Stimulated activated naive B cell treated with anti-CD40 and anti-IgM and Interleukin-4, amounts not matched to agents 10 μg/mL and 1 μg/mL and 100 μg/mL, for 72 hours (primary cell): ENCODE measurements around the gene MAP3K20.
"Not testable (repeated sequence)": the region's sequence is repeated elsewhere in the genome, so short reads cannot be mapped to it uniquely, and the experiment has no call there.

Source experiments
- ATAC-seq, 2 donors: fragments of 150-1000 bp; cut with Tn5 transposase; replicated peaks; 2 replicates each; pipeline ENCODE4 v1.10.0; 2021; ENCODE audit warnings: moderate library complexity in 1 of 2
- DNase-seq: peaks from one replicate; pipeline ENCODE4 v3.0.0; 2021
- H3K27ac Mint-ChIP-seq: one replicate; pipeline ENCODE4 v1.8.0; 2022; ENCODE audit warnings: mild to moderate bottlenecking, mixed read lengths
- H3K27me3 Mint-ChIP-seq, 2 donors: one replicate each; pipeline ENCODE4 v1.8.0; 2022; ENCODE audit warnings: mixed read lengths in 2 of 2
- H3K36me3 Mint-ChIP-seq, 2 donors: one replicate each; pipeline ENCODE4 v1.8.0; 2022; ENCODE audit warnings: mixed read lengths in 2 of 2, mild to moderate bottlenecking in 1 of 2
- H3K4me1 Mint-ChIP-seq, 2 donors: one replicate each; pipeline ENCODE4 v1.8.0; 2022; ENCODE audit warnings: mixed read lengths in 2 of 2, mild to moderate bottlenecking in 1 of 2
- H3K4me3 Mint-ChIP-seq, 2 donors: one replicate each; pipeline ENCODE4 v1.8.0; 2022; ENCODE audit warnings: mild to moderate bottlenecking in 2 of 2, mixed read lengths in 2 of 2, moderate library complexity in 1 of 2
- H3K9me3 Mint-ChIP-seq, 2 donors: one replicate each; pipeline ENCODE4 v1.8.0; 2022; ENCODE audit warnings: mixed read lengths in 2 of 2, mild to moderate bottlenecking in 1 of 2

Gene MAP3K20

DNA sequence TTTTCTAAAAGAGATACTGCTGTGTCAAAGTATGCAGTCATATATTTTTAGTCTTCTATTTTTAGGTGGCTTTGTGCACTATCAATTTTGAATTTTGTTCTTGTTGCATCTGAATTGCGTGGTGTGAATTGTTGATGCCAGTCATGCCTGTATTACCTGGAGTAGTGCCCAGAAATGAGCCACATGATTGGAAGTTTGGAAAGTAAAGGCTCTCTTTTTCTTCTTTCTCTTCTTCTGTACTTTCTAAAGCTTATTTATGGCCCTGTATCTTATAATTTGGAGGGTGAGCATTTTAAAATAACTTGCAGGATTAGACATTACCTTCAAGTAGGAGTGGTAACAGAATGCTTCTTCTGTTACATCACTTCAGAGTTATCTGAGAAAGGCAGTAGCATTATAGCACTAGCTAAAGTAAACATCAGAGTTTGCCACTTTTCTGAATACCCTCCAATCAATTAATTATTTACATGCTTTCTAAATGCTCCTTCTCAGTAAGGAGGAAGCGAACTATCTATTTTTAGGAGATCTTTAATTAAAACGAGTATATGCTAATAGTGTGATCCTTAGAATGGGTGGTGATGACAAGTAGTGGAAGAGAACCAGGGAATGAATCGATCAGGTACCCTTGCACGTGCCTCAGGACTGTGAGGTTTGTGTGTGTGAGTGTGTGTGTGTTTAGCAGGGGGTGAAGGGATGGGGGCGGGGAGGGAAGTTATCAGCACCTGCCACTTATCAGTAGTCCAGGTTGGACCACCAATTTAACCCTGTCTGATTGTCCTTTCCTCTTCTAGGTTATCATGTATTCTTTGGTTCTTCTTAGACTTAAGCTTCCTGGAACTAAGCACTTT is 112.5 kb downstream of the MAP3K20 start:
- ATAC-seq = no peak
- DNase-seq = no peak
- H3K27ac Mint-ChIP-seq = no peak overlapping the region
- H3K27me3 Mint-ChIP-seq = no peaks in the 10 kb centered on the region
- H3K4me1 Mint-ChIP-seq = no peaks in the 10 kb centered on the region
- peaks cover 5 to 18% of the 10 kb centered on the region in 2 donors for H3K36me3 Mint-ChIP-seq
- no peak overlapping the region for H3K4me3 Mint-ChIP-seq
- no peaks in the 10 kb centered on the region for H3K9me3 Mint-ChIP-seq

DNA sequence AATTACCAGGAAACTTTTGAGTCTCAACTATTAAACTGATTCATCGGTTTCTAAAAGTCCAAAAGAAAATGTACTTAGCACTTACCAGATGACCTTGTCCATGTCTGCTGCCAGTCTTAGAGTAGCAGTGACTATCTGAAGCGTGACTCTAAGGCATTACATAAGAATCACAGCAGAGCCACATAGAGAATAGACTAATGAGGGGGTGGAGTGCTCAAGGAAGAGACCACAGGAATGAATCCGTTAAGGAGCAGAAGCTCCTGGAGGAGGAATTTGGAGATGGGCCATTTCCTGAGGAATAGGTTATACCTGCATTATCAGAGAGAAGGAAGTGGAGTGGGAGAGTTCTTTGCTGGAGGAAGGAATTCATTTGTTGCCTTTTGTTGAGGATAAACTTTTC is 116.0 kb downstream of the MAP3K20 start:
- no peak overlapping the region for H3K4me3 Mint-ChIP-seq
- peaks cover 4 to 20% of the 10 kb centered on the region in 2 donors for H3K36me3 Mint-ChIP-seq
- H3K27ac Mint-ChIP-seq = no peak overlapping the region
- H3K9me3 Mint-ChIP-seq = no peaks in the 10 kb centered on the region
- ATAC-seq = no peak
- H3K4me1 Mint-ChIP-seq = no peaks in the 10 kb centered on the region
- DNase-seq = no peak
- no peaks in the 10 kb centered on the region for H3K27me3 Mint-ChIP-seq

DNA sequence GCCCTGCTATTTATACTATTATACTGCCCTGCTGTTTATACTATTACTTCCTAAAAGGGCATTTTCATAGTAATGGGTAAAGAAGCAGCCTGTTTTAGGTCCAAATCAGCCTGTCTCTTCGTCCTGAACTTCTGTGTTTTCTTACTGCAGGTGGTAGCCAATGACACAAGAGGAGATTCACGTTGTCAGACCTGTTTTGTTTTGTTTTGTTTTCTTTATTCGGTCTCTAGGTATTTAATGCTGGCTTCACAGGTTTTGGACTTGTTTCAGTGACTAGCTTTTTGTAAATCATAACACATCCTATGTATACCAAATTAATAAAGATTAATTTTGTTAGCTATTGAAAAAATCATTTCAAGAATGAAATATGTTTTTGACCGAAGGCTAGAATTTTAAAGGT is 116.4 kb downstream of the MAP3K20 start:
- DNase-seq (no peak), ATAC-seq (no peak)
- Mint-ChIP-seq H3K36me3 (peaks cover 4 to 20% of the 10 kb centered on the region in 2 donors), H3K27me3 (no peaks in the 10 kb centered on the region), H3K4me1 (no peaks in the 10 kb centered on the region), H3K27ac (no peak overlapping the region), H3K9me3 (no peaks in the 10 kb centered on the region), H3K4me3 (no peak overlapping the region)

DNA sequence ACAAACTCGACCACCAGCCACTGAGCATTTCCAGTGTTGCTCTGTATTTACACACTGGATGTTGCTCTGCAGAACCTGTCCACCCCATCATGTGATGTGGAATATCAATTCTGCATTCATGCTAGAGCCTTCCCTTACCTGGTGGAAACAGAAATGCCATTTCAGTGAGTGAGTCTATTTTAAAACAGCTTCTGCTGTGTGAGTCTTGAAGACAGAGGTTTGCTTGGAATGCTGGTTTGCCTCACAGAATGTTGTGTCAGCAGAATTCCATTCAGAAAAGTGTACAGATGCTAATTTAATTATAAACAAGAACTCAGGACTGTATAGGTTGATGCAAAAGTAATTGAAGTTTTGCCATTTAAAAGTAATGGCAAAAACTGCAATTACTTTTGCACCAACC is 118.3 kb downstream of the MAP3K20 start:
- no peaks in the 10 kb centered on the region for H3K9me3 Mint-ChIP-seq
- no peak for DNase-seq
- no peak for ATAC-seq

DNA sequence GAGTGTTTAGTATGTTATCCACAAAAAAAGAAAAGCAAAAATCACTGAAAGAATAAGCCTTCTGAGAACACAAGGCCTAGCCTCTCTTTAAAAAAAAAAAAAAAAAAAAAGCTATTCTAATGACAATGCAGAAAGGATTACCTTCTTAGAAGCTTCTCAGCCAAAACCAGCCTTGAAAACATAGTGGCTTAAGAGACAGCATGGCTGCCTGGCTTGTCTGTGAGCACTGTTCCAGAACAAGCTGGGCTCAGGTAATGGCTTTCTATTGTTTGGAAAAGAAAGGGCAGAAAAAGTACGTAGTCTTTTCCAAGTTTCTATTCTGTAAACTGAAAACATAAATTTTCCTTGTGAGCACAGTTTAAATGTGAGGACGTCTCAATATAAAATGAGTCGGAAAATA is 119.5 kb downstream of the MAP3K20 start:
- Mint-ChIP-seq H3K36me3 (peaks cover 2 to 26% of the 10 kb centered on the region in 2 donors), H3K27ac (no peak overlapping the region), H3K4me1 (no peaks in the 10 kb centered on the region), H3K9me3 (no peaks in the 10 kb centered on the region), H3K27me3 (no peaks in the 10 kb centered on the region), H3K4me3 (no peak overlapping the region)
- ATAC-seq (no peak), DNase-seq (no peak)

More for the DNA sequence above, 118.3 kb downstream of the MAP3K20 start:
- H3K36me3 Mint-ChIP-seq = peaks cover 2 to 21% of the 10 kb centered on the region in 2 donors
- no peaks in the 10 kb centered on the region for H3K27me3 Mint-ChIP-seq
- no peaks in the 10 kb centered on the region for H3K4me1 Mint-ChIP-seq
- no peak overlapping the region for H3K4me3 Mint-ChIP-seq
- no peak overlapping the region for H3K27ac Mint-ChIP-seq

DNA sequence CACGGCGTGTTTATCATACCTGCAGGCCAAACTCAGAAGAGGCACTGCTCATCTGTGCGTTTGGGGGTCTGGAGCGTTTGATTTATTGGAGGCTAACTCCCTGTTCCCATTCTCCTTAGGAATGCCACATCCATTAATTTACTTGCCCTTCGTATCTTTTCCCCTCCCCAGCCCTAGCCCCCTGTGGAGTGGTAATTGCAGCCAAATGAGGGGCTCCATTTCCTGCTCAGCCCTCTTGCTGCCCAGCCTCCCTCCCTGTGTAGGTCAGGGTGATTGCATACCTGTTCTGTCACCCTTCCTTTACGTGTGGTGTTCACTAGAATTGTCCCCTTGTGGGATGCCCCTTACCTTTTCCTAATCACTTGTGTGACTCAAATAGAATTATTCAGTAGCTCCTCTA is 120.4 kb downstream of the MAP3K20 start:
- no peak for DNase-seq
- Mint-ChIP-seq H3K4me3 (no peak overlapping the region), H3K27ac (no peak overlapping the region), H3K36me3 (peaks cover 2 to 26% of the 10 kb centered on the region in 2 donors), H3K4me1 (no peaks in the 10 kb centered on the region), H3K27me3 (no peaks in the 10 kb centered on the region), H3K9me3 (no peaks in the 10 kb centered on the region)
- no peak for ATAC-seq

DNA sequence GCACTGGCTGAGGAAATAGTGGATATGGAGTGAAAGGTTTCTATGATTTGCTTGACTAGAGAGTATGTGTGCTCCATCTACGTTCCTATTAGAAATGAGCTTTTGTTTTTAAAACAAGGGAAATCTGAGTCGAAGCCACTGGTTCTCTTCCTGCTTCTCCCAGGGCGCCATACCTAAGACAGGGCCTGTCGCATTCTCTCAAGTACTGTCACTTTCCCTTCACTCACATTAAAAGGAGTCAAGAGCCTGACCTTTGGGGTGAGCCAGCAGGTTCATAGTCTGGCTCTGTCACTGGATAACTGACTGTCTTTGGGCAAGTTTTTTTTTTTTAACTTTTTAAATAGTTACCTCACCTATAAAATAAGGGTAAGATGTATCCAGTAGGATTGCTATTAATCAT is 121.0 kb downstream of the MAP3K20 start:
- H3K36me3 Mint-ChIP-seq = peaks cover 2 to 20% of the 10 kb centered on the region in 2 donors
- H3K4me1 Mint-ChIP-seq = no peaks in the 10 kb centered on the region
- H3K4me3 Mint-ChIP-seq = no peak overlapping the region

DNA sequence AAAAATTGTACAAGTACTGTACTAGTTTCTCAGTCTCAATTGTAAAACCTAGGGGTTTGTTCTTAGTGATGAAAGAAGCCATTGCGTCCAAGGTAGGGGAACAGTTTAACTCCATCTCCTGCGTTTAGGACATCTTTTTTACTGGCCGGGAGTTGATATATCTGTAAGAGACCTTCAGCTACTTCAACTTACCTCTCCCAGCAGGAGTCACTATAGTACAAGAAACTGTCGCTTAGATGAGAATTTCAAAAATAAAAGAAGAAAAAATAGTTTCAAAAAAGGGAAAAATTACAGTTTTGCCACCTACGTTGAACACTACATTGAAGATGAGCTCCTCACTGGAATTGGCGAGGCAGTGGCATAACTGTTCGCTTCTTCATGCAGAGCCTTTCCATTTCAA is 122.7 kb downstream of the MAP3K20 start:
- DNase-seq (no peak), ATAC-seq (no peak)
- H3K27ac Mint-ChIP-seq = no peak overlapping the region
- H3K4me3 Mint-ChIP-seq = no peak overlapping the region
- no peaks in the 10 kb centered on the region for H3K4me1 Mint-ChIP-seq
- no peaks in the 10 kb centered on the region for H3K9me3 Mint-ChIP-seq
- no peaks in the 10 kb centered on the region for H3K27me3 Mint-ChIP-seq
- H3K36me3 Mint-ChIP-seq = peaks cover 2 to 18% of the 10 kb centered on the region in 2 donors

More for the DNA sequence above, 121.0 kb downstream of the MAP3K20 start:
- Mint-ChIP-seq H3K9me3 (no peaks in the 10 kb centered on the region), H3K27ac (no peak overlapping the region), H3K27me3 (no peaks in the 10 kb centered on the region)
- DNase-seq = no peak
- ATAC-seq = no peak

DNA sequence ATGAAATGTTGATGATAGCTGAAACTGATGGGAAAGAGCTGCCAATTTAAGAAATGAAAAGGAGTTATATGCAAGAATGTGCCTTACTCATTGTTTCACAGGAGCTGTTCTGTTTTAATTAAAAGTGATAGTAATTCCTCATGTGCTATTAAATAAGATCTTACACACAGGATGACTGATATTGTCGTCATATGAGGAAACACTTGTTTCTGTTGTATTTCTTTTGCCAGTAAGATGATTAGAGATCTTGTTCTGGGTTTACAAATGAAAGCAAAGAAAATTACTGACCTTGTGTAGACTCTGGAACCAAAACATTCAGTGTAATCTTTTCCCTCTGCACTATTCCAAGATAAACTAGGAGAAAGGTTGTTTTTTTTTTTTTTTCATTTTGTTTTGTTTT is 123.6 kb downstream of the MAP3K20 start:
- Mint-ChIP-seq H3K36me3 (peaks cover 2 to 15% of the 10 kb centered on the region in 2 donors), H3K9me3 (no peaks in the 10 kb centered on the region), H3K27ac (no peak overlapping the region), H3K27me3 (no peaks in the 10 kb centered on the region), H3K4me3 (no peak overlapping the region), H3K4me1 (no peaks in the 10 kb centered on the region)
- ATAC-seq (no peak), DNase-seq (no peak)

DNA sequence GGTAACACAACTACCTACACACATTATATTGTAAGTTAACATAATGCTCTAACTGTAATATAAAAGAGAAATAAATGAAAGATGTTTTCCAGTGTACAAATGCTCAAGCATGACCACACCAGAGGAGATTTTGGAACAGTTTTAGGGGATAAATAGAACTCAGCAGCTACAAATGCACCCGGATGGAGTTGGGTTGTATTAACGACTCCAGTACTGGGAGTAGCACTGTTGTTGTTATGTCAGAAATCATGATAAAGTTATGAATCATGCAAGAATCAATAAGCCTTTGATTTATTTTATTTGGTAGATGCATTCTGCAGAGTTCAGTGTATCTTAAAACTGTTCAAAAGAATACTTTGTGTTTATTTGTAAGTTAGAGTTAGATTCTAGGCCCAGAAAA is 126.9 kb downstream of the MAP3K20 start:
- H3K4me1 Mint-ChIP-seq = no peaks in the 10 kb centered on the region
- no peak overlapping the region for H3K27ac Mint-ChIP-seq
- no peaks in the 10 kb centered on the region for H3K9me3 Mint-ChIP-seq
- DNase-seq = no peak
- H3K27me3 Mint-ChIP-seq = no peaks in the 10 kb centered on the region
- H3K4me3 Mint-ChIP-seq = no peak overlapping the region
- ATAC-seq = no peak
- peaks cover 2 to 16% of the 10 kb centered on the region in 2 donors for H3K36me3 Mint-ChIP-seq

DNA sequence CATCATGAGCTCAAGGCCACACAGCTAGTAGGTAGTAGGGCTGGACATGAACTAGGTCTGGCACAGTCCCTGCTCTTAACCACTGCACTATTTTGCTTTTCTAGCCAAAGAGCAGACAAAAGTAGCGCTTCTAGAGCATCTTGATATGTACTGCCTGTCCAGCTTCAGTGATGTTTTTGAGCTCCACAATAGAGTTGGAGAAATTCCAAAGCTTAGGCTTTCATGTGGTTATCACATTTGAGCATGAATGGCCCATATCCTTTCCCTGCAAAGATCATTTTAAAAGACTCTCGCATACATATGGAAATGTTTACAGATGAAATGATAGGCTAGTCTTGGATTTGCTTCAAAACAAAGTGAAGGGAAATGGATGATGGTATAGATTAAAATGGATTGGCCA is 128.7 kb downstream of the MAP3K20 start:
- no peaks in the 10 kb centered on the region for H3K27me3 Mint-ChIP-seq
- DNase-seq (no peak), ATAC-seq (no peak)
- no peaks in the 10 kb centered on the region for H3K4me1 Mint-ChIP-seq
- no peak overlapping the region for H3K4me3 Mint-ChIP-seq
- H3K27ac Mint-ChIP-seq = no peak overlapping the region
- peaks cover 2 to 5% of the 10 kb centered on the region in 2 donors for H3K36me3 Mint-ChIP-seq
- no peaks in the 10 kb centered on the region for H3K9me3 Mint-ChIP-seq

DNA sequence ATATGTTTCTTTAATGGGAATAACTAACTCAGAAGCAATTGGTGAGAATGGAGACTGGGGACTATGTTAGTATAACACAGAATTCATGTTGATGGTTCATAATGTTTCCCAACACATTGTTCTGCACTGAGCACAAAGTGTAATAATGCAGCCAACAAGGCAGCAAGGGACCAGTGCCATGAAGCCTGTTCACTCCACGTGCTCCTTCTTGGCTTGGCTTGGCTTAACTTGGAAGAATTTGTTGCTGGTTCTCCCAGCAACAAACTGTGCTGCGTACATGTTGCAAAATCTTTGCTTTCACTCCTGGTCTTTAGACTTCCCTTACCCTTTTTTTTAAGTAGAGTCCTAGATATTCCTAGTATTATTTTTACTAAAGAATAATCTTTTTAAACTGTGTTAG is 129.7 kb downstream of the MAP3K20 start:
- H3K27ac Mint-ChIP-seq = no peak overlapping the region
- no peak for ATAC-seq
- no peaks in the 10 kb centered on the region for H3K27me3 Mint-ChIP-seq
- no peak for DNase-seq
- H3K4me3 Mint-ChIP-seq = no peak overlapping the region
- H3K4me1 Mint-ChIP-seq = peaks cover 0 to 1% of the 10 kb centered on the region in 2 donors
- H3K36me3 Mint-ChIP-seq = peaks cover 2 to 6% of the 10 kb centered on the region in 2 donors
- no peaks in the 10 kb centered on the region for H3K9me3 Mint-ChIP-seq

DNA sequence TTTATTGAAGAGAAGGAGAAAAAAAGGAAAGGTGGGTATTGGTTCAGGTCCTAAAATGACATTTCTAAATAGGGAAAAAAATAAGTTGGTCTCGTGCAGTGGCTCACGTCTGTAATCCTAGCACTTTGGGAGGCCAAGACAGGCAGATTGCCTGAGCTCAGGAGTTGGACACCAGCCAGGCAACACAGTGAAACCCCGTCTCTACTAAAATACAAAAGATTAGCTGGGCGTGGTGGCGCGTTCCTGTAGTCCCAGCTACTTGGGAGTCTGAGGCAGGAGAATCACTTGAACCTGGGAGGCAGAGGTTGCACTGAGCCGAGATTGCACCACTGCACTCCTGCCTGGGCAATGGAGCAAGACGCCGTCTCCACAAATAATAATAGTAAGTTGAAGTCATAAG is 131.5 kb downstream of the MAP3K20 start:
- DNase-seq, H3K27ac Mint-ChIP-seq, H3K9me3 Mint-ChIP-seq, H3K4me1 Mint-ChIP-seq, H3K4me3 Mint-ChIP-seq, H3K27me3 Mint-ChIP-seq, ATAC-seq: not testable (repeated sequence)
- H3K36me3 Mint-ChIP-seq = peaks cover 8 to 10% of the 10 kb centered on the region in 2 donors

DNA sequence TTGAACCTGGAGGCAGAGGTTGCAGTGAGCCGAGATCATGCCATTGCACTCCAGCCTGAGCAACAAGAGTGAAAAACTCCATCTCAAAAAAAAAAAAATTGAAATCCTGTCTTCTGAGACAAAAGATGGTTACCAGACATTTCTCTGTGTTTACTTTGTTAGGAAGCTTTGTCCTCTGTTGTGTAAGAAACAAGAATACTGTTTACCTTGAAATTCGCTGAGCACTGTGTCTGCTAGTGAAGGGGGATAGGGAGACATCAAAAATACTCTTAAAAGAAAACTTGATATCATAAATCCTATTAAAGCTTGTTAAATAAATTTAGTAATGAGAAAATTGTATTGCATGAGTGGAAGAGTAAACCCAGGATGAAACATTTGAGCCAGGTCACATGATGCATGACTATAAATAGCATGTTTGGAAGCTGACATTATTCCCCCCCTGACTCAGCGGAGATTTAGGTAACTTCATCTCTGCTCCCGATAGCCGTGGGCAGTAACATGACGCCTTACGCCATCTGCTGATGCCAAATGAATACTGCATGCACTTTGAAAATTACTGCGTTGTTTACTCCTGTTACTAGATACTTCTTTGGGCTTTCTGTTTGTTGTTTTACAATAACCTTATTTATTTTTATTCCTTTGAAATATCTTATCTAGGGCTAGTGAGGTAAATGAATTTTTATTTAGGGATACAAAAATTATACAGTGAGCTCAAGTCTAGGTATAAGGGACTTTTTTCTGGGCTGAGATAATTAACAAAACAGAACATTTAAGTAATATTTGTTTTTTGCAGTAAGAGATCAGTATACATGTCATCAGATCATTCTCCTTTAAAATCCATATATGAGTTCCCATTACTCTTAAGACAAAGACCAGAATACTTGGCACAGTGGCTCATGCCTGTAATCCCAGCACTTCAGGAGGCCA is 134.9 kb downstream of the MAP3K20 start:
- Mint-ChIP-seq H3K27me3 (no peaks in the 10 kb centered on the region), H3K9me3 (no peaks in the 10 kb centered on the region), H3K36me3 (peaks cover 11 to 13% of the 10 kb centered on the region in 2 donors), H3K4me3 (no peak overlapping the region), H3K27ac (no peak overlapping the region), H3K4me1 (peaks cover 0 to 1% of the 10 kb centered on the region in 2 donors)
- ATAC-seq (peak; percentile 73 to 76), DNase-seq (peak; percentile 28)
